ENCODE results near the gene ADAMTS5. TPM values are rescaled to one million over a fixed set of nuclear protein-coding genes. Genes with fewer than 3 reads are reported as not detected.

The ADAMTS5 gene
- total and polyA plus RNA-seq, 12 donors, result 0.48 to 4.3 (median 1.3) TPM

DNA sequence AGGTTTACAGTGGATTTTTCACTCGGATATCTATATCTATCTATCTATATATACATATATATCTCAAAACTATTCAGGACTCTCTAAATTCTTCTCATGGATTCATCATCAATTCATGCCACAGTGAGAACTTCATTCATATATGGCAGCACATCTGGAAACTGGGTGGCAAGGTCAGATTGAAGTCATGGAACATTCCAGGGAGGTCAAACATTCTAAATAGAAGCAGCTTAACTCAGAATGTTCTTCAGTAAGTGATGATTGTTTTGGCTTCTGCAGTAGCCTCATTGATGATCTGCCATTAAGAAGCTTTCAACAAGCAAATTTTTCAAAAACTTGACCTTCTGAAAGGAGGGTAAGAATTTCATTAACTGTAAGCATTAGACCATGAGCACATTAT lies 74.7 kb downstream of the ADAMTS5 start:
- Histone ChIP-seq H3K4me1 (replicated peaks in 1 of 2) (no peaks in the 10 kb centered on the region), H3K36me3 (replicated peaks in 1 of 2) (no peaks in the 10 kb centered on the region), H3K27ac (no peak overlapping the region), H3K27me3 (no peaks in the 10 kb centered on the region), H3K4me3 (no peak overlapping the region), H3K9me3 (replicated peaks in 1 of 3) (no peaks in the 10 kb centered on the region)
- intact Hi-C loops (cut with DNase I), result no loop called here
- TF ChIP-seq, protein P1, sequence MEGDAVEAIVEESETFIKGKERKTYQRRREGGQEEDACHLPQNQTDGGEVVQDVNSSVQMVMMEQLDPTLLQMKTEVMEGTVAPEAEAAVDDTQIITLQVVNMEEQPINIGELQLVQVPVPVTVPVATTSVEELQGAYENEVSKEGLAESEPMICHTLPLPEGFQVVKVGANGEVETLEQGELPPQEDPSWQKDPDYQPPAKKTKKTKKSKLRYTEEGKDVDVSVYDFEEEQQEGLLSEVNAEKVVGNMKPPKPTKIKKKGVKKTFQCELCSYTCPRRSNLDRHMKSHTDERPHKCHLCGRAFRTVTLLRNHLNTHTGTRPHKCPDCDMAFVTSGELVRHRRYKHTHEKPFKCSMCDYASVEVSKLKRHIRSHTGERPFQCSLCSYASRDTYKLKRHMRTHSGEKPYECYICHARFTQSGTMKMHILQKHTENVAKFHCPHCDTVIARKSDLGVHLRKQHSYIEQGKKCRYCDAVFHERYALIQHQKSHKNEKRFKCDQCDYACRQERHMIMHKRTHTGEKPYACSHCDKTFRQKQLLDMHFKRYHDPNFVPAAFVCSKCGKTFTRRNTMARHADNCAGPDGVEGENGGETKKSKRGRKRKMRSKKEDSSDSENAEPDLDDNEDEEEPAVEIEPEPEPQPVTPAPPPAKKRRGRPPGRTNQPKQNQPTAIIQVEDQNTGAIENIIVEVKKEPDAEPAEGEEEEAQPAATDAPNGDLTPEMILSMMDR (IDR thresholded peaks at IDR 0.05), result no peak
- no peak for TF ChIP-seq POLR2A (IDR thresholded peaks at IDR 0.05)
- no peak for DNase-seq
- 38 to 56% (median 46%) methylated on average over 1 of the region's 1 CpG for whole genome bisulfite sequencing, 4 donors

DNA sequence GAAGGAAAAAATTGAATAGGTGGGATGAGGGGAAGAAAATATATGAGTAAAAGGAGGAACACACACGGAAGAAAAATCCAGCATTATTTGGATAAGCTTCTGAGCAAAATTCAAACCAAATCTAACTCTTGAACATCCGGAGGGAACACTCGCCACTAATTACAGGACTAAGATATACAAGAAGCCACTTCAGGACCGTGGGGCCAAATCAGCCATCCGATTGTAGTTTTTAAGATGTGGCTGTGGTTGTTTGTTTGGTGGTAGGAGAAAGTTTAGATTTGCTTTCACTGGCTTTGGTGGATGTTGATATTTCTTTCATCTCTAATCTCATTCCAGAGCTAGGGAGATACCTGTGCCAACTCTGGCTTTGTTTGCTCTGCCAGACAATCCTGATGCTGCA lies 78.0 kb downstream of the ADAMTS5 start:
- H3K27me3 ChIP-seq, result no peaks in the 10 kb centered on the region
- no peak for DNase-seq
- H3K36me3 ChIP-seq (replicated peaks in 1 of 2), result no peaks in the 10 kb centered on the region
- WGBS, 4 donors, result 66 to 80% (median 73%) methylated on average over 5 of the region's 5 CpGs
- H3K27ac ChIP-seq, result no peak overlapping the region
- H3K4me3 ChIP-seq, result no peak overlapping the region
- H3K9me3 ChIP-seq (replicated peaks in 1 of 3), result peaks cover 0 to 5% (median 0%) of the 10 kb centered on the region in 3 donors
- TF ChIP-seq, protein P1 (IDR thresholded peaks at IDR 0.05), result no peak
- TF ChIP-seq POLR2A (IDR thresholded peaks at IDR 0.05), result no peak
- intact Hi-C loops (cut with DNase I), result no loop called here
- no peaks in the 10 kb centered on the region for H3K4me1 ChIP-seq (replicated peaks in 1 of 2)

- Histone ChIP-seq H3K36me3 (replicated peaks in 1 of 2) (no peaks in the 10 kb centered on the region), H3K9me3 (replicated peaks in 1 of 3) (peaks cover 0 to 5% (median 0%) of the 10 kb centered on the region in 3 donors), H3K4me3 (no peak overlapping the region), H3K4me1 (replicated peaks in 1 of 2) (no peaks in the 10 kb centered on the region), H3K27me3 (no peaks in the 10 kb centered on the region), H3K27ac (no peak overlapping the region)
- intact Hi-C loops (cut with DNase I), result no loop called here
- no peak for TF ChIP-seq POLR2A (IDR thresholded peaks at IDR 0.05)
- TF ChIP-seq, protein P1 (IDR thresholded peaks at IDR 0.05), result no peak
- DNase-seq, result no peak
Measured at GRCh38 chr21:26888256-26888655, 78.6 kb downstream of the ADAMTS5 start.

DNA sequence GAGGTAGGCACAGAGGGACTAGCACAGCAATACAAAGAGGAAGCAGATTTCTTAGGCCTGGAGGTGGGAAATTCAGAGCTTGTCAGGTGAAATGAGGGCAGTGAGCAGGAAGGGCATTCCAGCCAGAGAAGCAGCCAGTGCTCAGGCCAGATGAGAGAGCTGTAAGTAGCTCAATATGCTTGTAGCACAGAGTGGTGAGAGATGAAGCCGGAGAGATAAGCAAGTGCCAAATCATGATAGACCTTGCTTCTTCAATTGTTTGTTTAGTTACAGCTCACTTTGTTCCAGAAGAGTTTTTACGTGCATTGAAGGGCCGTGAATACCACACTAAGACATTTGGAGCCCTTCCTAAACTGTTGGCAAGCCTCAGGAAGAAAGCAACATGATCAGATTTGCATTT lies 79.6 kb downstream of the ADAMTS5 start:
- no peaks in the 10 kb centered on the region for H3K36me3 ChIP-seq (replicated peaks in 1 of 2)
- TF ChIP-seq POLR2A (IDR thresholded peaks at IDR 0.05), result no peak
- TF ChIP-seq, protein P1 (IDR thresholded peaks at IDR 0.05), result no peak
- intact Hi-C loops (cut with DNase I), result no loop called here
- no peak for DNase-seq
- no peak overlapping the region for H3K4me3 ChIP-seq
- WGBS, 4 donors, result 61 to 73% (median 67%) methylated on average over 3 of the region's 3 CpGs
- no peaks in the 10 kb centered on the region for H3K4me1 ChIP-seq (replicated peaks in 1 of 2)
- H3K27me3 ChIP-seq, result no peaks in the 10 kb centered on the region
- H3K27ac ChIP-seq, result no peak overlapping the region
- peaks cover 0 to 5% (median 0%) of the 10 kb centered on the region in 3 donors for H3K9me3 ChIP-seq (replicated peaks in 1 of 3)
